ENCODE data around the gene MYBBP1A. TPM values are rescaled to one million over a fixed set of nuclear protein-coding genes. Genes with fewer than 3 reads are reported as not detected.

MYBBP1A gene
- total and polyA plus RNA-seq, 4 donors = 12.2 to 23.3 (median 20.0) TPM

- Histone ChIP-seq H3K36me3 (ENCODE audit: control insufficient read depth in 4 of 4, insufficient read depth in 3 of 4, low read depth in 1 of 4, low read length in 3 of 4) (no peaks in the 10 kb centered on the region), H3K27ac (ENCODE audit: low read depth in 1 of 2, low read length in 2 of 2) (no peak overlapping the region), H3K4me1 (ENCODE audit: control insufficient read depth in 4 of 4, insufficient read depth in 4 of 4, low read length in 3 of 4) (peaks cover 0 to 12% (median 2%) of the 10 kb centered on the region in 4 donors), H3K4me3 (ENCODE audit: low read depth in 1 of 3, low read length in 3 of 3) (no peak overlapping the region), H3K27me3 (ENCODE audit: control insufficient read depth in 4 of 4, insufficient read depth in 4 of 4, low read length in 3 of 4) (no peaks in the 10 kb centered on the region), H3K9ac (ENCODE audit: low read depth in 1 of 2, low read length in 2 of 2) (no peak overlapping the region), H3K9me3 (ENCODE audit: control insufficient read depth in 4 of 4, low read length in 3 of 4) (no peaks in the 10 kb centered on the region)
- TF ChIP-seq RXRA (IDR thresholded peaks at IDR 0.05) = no peak
- TF ChIP-seq CTCF (IDR thresholded peaks at IDR 0.05; ENCODE audit: low read depth, low read length, missing input control) = no peak
- TF ChIP-seq GABPA (IDR thresholded peaks at IDR 0.05 in 1 of 2, conservative IDR thresholded peaks at IDR 0.05 in 1 of 2) = no peak
- 74% methylated on average over 8 of the region's 8 CpGs for WGBS
- DNase-seq (ENCODE audit: low spot score) = no peak
These were observed 7.1 kb upstream of the MYBBP1A start for GRCh38 chr17:4562015-4562969.

- 66% methylated on average over 11 of the region's 11 CpGs for WGBS
- DNase-seq (ENCODE audit: low spot score) = no peak
- TF ChIP-seq RAD21 (IDR thresholded peaks at IDR 0.05) (no peak), CTCF (IDR thresholded peaks at IDR 0.05; ENCODE audit: low read depth, low read length, missing input control) (no peak), YY1 (IDR thresholded peaks at IDR 0.05) (no peak), GABPA (IDR thresholded peaks at IDR 0.05 in 1 of 2, conservative IDR thresholded peaks at IDR 0.05 in 1 of 2) (no peak), EGR1 (IDR thresholded peaks at IDR 0.05; ENCODE audit: low read depth in 2 of 2) (no peak), SP1 (IDR thresholded peaks at IDR 0.05) (no peak), ZBTB33 (IDR thresholded peaks at IDR 0.05) (no peak), REST (IDR thresholded peaks at IDR 0.05) (no peak), MAX (IDR thresholded peaks at IDR 0.05) (no peak), TAF1 (conservative IDR thresholded peaks at IDR 0.05) (no peak), FOXA2 (IDR thresholded peaks at IDR 0.05) (no peak), NR2F2 (IDR thresholded peaks at IDR 0.05) (no peak), ATF3 (IDR thresholded peaks at IDR 0.05) (no peak), HNF4G (IDR thresholded peaks at IDR 0.05) (no peak), HNF4A (conservative IDR thresholded peaks at IDR 0.05) (no peak), RXRA (IDR thresholded peaks at IDR 0.05) (no peak), FOXA1 (IDR thresholded peaks at IDR 0.05) (no peak), JUND (IDR thresholded peaks at IDR 0.05) (no peak)
- Histone ChIP-seq H3K36me3 (ENCODE audit: control insufficient read depth in 4 of 4, insufficient read depth in 3 of 4, low read depth in 1 of 4, low read length in 3 of 4) (no peaks in the 10 kb centered on the region), H3K27me3 (ENCODE audit: control insufficient read depth in 4 of 4, insufficient read depth in 4 of 4, low read length in 3 of 4) (no peaks in the 10 kb centered on the region), H3K27ac (ENCODE audit: low read depth in 1 of 2, low read length in 2 of 2) (no peak overlapping the region), H3K9ac (ENCODE audit: low read depth in 1 of 2, low read length in 2 of 2) (no peak overlapping the region), H3K9me3 (ENCODE audit: control insufficient read depth in 4 of 4, low read length in 3 of 4) (no peaks in the 10 kb centered on the region), H3K4me1 (ENCODE audit: control insufficient read depth in 4 of 4, insufficient read depth in 4 of 4, low read length in 3 of 4) (peaks cover 1 to 12% (median 4%) of the 10 kb centered on the region in 4 donors), H3K4me3 (ENCODE audit: low read depth in 1 of 3, low read length in 3 of 3) (no peak overlapping the region)
These were observed 5.7 kb upstream of the MYBBP1A start for GRCh38 chr17:4560837-4561256.

Measured in liver (tissue), 9 donors.